ENCODE measurements around the gene GMFB. TPM values are rescaled to one million over a fixed set of nuclear protein-coding genes. Genes with fewer than 3 reads are reported as not detected.

GMFB gene
- total RNA-seq, 1 experiment from 2014 or later: 64.2 TPM

DNA sequence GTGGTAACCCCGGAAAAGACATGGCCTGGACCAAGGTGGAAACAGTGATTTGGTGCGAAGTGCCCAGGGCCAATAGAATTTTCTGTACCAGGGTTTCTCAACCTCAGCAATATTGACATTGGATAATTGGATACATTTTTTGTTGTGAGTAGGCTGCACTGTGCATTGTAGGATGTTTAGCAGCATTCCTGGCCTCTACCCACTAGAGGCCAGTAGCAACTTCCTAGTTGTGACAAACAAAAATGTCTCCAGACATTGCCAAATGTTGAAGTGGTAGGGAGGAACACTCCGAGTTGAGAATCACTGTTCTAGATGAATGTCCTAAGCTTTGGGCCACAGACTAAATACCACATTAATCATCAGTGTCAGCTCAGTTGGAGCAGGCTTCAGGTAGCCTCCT, 14.7 kb upstream of the GMFB start:
- Histone ChIP-seq H3K36me3 (replicated peaks; ENCODE audit: control insufficient read depth, insufficient read depth, low read length) (no peaks in the 10 kb centered on the region), H3K4me3 (ENCODE audit: insufficient read depth, low read depth, low read length) (no peak overlapping the region), H3K27me3 (ENCODE audit: control insufficient read depth, insufficient read depth, low read length) (no peaks in the 10 kb centered on the region)
- no peak for DNase-seq

DNA sequence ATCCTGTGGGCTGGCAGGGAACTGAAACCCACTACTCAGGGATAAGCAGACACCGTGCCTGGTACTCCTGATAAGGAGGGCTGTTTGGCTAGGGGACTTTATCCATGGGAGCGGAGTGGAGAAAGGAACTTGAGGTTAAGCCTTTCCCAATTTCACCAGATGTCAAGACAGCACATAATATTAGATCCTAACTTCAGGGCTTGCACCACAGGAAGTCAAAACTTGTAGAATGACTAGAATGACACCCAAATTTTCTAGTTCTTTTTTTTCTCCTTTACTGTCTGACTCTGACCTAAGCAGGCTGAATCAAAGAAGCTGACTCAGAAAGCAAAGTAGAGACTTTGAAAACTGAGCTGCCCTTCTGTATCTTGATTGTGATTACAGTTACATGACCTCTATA, 13.8 kb upstream of the GMFB start:
- Histone ChIP-seq H3K27me3 (ENCODE audit: control insufficient read depth, insufficient read depth, low read length) (no peaks in the 10 kb centered on the region), H3K36me3 (replicated peaks; ENCODE audit: control insufficient read depth, insufficient read depth, low read length) (no peaks in the 10 kb centered on the region), H3K4me3 (ENCODE audit: insufficient read depth, low read depth, low read length) (no peak overlapping the region)
- no peak for DNase-seq

DNA sequence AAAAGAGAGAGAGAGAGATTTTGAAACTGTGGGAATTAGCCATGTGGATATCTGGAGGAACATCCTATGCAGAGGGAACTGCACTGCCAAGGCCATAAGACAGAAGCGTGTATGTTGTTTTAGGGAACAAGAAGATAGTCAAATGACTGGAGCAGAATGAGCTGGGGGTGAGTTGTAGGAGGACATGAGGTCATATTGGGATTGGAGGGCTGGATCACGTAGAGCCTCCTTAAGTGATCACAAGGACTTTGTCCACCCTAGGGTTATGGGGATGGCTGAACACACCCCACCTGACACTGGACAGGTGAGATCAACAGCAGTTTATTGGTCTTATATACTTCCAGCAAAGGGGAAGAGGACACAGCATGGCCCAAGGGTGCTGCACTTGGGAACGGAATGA, 12.7 kb upstream of the GMFB start:
- H3K4me3 ChIP-seq (ENCODE audit: insufficient read depth, low read depth, low read length): no peak overlapping the region
- no peak for DNase-seq
- H3K27me3 ChIP-seq (ENCODE audit: control insufficient read depth, insufficient read depth, low read length): no peaks in the 10 kb centered on the region
- H3K36me3 ChIP-seq (replicated peaks; ENCODE audit: control insufficient read depth, insufficient read depth, low read length): no peaks in the 10 kb centered on the region

DNA sequence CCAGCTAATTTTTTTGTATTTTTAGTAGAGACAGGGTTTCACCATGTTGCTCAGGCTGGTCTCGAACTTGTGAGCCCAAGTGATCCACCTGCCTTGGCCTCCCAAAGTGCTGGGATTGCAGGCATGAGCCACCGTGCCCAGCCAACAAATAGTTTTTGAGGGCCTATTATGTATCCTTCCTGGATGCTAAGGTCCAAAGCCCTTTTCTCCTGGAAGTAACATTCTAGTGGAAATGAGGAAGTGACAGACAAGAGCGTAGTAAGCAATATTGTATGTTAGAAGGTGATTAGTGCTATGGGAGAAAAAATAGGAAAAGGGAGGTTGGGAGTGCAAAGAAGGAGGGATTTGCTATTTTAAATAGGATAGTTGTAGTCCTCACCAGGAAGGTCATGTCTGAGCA, 12.0 kb upstream of the GMFB start:
- no peak for DNase-seq
- no peaks in the 10 kb centered on the region for H3K36me3 ChIP-seq (replicated peaks; ENCODE audit: control insufficient read depth, insufficient read depth, low read length)
- H3K4me3 ChIP-seq (ENCODE audit: insufficient read depth, low read depth, low read length): no peak overlapping the region

DNA sequence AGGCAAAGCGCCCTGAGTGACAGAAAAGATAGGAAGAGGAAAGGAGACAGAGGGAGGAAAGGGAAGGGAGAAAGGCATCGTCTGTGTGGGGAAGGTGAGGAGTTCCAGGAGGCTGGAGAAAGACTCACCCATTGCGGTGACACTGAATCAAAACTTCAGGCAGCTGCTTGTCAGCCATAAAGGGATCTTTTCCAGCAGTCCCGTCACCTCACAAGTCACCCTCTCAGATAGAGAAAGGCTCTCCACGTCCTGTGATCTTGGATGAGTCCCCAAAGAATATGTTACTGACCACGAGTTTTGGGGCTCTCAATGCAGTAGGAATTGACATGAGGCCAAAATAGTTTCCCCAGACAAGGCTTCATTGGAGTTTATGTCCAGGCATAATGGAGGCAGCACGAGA, 9.8 kb upstream of the GMFB start:
- H3K36me3 ChIP-seq (replicated peaks; ENCODE audit: control insufficient read depth, insufficient read depth, low read length): no peaks in the 10 kb centered on the region
- H3K27me3 ChIP-seq (ENCODE audit: control insufficient read depth, insufficient read depth, low read length): no peaks in the 10 kb centered on the region
- DNase-seq: no peak
- no peak overlapping the region for H3K4me3 ChIP-seq (ENCODE audit: insufficient read depth, low read depth, low read length)

More for the DNA sequence above, 12.0 kb upstream of the GMFB start:
- no peaks in the 10 kb centered on the region for H3K27me3 ChIP-seq (ENCODE audit: control insufficient read depth, insufficient read depth, low read length)

DNA sequence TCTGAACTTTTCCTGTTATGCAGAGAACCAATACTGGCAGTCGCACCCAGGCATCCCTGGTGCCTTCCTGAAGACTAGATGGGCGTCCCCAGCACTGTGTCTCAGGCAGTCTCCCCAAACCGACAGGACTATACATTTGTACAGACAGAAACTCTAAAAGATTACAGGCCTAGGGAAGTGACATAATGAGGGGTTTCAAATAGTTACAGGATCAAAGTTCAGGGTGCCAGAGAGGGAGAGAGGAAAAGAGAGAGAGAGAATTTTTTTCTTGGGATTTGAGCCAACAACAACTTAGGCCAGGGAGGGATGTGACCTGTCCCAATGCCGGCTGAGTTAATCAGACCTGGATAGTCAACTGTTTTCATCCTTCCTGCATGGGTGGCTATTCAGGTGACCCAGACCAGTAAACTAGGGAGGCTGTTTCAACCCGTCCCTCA, 9.3 kb upstream of the GMFB start:
- no peak overlapping the region for H3K4me3 ChIP-seq (ENCODE audit: insufficient read depth, low read depth, low read length)
- H3K36me3 ChIP-seq (replicated peaks; ENCODE audit: control insufficient read depth, insufficient read depth, low read length): no peaks in the 10 kb centered on the region

DNA sequence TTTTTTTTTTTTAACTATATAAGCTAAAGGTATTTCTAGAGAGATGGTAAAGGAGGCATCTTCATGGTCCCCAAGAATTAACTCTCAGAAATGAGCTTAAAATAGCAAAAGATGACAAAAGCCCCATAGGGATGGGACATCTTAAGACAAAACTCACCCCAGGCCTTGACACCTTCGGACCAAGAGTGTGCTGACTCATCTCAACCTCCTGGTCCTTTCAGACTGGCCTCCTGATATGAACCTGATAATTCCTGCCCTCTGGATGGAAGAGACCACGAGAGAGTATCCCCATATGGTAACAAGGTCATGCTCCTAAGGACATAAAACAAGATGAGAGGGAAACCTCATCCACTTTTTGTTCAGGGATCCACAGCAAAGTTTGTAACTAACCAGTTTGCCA, 8.4 kb upstream of the GMFB start:
- no peak overlapping the region for H3K4me3 ChIP-seq (ENCODE audit: insufficient read depth, low read depth, low read length)
- no peaks in the 10 kb centered on the region for H3K27me3 ChIP-seq (ENCODE audit: control insufficient read depth, insufficient read depth, low read length)
- no peaks in the 10 kb centered on the region for H3K36me3 ChIP-seq (replicated peaks; ENCODE audit: control insufficient read depth, insufficient read depth, low read length)
- no peak for DNase-seq

More for the DNA sequence above, 9.3 kb upstream of the GMFB start:
- no peaks in the 10 kb centered on the region for H3K27me3 ChIP-seq (ENCODE audit: control insufficient read depth, insufficient read depth, low read length)
- no peak for DNase-seq

DNA sequence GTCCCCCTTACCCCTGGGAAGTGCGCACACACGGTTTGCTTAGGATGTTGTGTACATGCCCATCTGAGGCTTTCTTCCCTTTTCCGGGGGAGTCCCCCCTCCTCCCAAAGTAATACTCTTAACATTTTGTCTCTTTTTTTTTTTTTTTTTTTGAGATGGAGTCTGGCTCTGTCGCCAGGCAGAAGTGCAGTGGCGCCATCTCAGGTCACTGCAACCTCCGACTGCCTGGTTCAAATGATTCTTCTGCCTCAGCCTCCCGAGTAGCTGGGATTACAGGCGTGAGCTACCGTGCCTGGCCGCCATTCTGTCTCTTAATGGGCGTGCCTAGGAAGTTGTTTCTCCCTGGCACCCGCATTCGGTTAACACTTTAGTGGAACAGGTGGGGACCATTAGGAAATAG, 4.5 kb upstream of the GMFB start:
- no peak for DNase-seq
- no peak overlapping the region for H3K4me3 ChIP-seq (ENCODE audit: insufficient read depth, low read depth, low read length)
- no peaks in the 10 kb centered on the region for H3K36me3 ChIP-seq (replicated peaks; ENCODE audit: control insufficient read depth, insufficient read depth, low read length)
- H3K27me3 ChIP-seq (ENCODE audit: control insufficient read depth, insufficient read depth, low read length): no peaks in the 10 kb centered on the region

DNA sequence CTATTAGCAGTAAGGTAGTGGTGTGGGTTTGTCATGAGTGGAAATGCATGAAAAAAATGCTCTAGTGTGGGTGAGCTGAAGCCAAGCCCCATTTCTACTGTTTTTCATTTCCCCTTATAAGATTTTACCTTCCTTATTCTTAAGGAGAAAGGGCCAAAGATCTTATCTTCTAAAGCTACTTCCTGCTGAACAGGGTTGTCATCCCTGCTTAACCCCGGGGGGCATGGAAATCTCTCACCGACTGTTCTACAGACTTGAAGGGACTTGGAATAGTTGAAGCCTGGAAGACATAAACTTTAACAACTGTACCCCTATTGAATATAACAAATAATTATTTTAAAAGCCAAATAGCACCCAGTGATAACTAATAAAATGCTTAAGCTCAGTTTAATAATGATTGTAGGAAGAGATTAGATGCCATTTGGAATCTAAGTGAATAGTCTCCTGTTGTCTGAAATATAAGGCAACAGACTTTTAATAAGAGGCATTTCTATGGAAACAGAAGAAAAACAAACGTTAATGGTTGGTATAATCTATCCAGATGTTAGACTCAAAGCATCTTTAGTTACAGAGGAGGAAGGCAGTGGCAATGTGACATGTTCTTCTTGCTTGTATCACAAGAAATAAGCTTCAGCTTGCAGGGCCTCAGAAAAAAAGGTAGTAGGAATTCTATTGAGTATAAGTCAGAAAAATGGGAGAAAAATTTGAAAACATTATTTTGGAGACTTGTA, 1.8 kb upstream of the GMFB start:
- no peaks in the 10 kb centered on the region for H3K27me3 ChIP-seq (ENCODE audit: control insufficient read depth, insufficient read depth, low read length)
- DNase-seq: peak; percentile 15
- H3K36me3 ChIP-seq (replicated peaks; ENCODE audit: control insufficient read depth, insufficient read depth, low read length): no peaks in the 10 kb centered on the region
- no peak overlapping the region for H3K4me3 ChIP-seq (ENCODE audit: insufficient read depth, low read depth, low read length)

DNA sequence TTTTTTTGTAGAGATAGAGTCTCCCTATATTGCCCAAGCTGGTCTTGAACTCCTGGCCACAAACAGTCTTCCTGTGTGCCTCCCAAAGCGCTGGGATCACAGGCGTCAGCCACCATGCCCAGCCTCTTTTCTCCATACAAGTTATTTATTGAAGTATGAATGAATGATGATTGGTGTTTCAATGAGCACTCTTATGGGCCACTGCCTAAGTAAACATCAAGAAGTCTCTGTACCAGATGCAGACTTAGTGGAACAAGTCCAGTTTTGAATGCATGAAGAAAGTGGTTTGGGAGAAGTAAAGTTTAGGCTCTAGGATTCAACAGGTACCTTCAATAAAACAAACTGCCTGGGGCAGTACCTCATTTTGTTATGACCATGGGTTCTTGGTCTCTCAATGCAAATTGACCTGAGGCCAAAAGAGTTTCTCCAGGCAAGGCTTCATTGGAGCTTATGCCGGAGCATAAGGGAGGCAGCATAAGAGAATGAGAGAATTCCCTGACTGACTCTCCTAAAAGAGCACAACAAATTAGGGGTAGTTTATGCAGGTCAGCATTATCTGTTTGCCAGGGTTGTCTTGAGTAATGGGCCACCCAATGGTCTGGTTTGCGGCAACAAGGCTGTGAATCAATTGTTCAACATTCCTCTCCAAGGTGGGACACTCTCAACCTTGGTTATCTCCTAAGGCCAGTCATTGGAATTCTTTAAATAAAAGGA, 1.1 kb upstream of the GMFB start:
- Histone ChIP-seq H3K36me3 (replicated peaks; ENCODE audit: control insufficient read depth, insufficient read depth, low read length) (no peaks in the 10 kb centered on the region), H3K4me3 (ENCODE audit: insufficient read depth, low read depth, low read length) (no peak overlapping the region), H3K27me3 (ENCODE audit: control insufficient read depth, insufficient read depth, low read length) (no peaks in the 10 kb centered on the region)
- DNase-seq: no peak

DNA sequence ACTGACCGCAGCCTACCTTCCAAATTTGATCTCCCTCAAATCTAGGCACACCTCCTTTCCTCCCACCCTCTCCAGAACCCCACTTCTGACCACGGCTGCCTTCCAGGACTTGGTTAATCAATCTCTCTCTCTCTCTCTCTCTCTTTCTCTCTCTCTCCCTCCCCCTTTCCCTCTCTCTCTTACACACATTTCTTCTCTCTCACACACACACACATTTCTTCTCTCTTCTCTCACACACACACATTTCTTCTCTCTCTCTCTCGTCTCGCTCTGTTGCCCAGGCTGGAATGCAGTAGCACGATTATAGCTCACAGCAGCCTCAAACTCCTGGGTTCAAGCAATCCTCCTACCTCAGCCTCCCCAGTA, 521 bp upstream of the GMFB start:
- DNase-seq: no peak
- no peaks in the 10 kb centered on the region for H3K27me3 ChIP-seq (ENCODE audit: control insufficient read depth, insufficient read depth, low read length)

DNA sequence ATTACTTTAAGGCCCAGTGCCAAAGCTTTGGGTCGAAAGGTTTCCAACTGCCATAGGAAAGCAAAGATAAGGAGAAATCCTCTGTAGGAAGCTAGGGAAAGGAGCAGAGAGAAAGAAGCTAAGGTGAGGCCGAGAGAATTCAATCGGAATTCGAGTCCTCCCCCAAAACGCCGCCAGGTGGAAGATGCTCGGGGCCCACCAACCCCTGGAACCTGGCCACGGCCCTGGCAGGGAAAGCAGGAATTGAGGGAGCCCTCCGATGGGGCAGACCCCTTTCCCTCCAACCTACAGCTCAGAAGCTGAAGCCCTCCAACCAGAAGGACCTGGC, 498 bp downstream of the GMFB start:
- peak; percentile 83 for DNase-seq
- Histone ChIP-seq H3K36me3 (replicated peaks; ENCODE audit: control insufficient read depth, insufficient read depth, low read length) (no peaks in the 10 kb centered on the region), H3K27me3 (ENCODE audit: control insufficient read depth, insufficient read depth, low read length) (no peaks in the 10 kb centered on the region), H3K4me3 (ENCODE audit: insufficient read depth, low read depth, low read length) (peak overlapping the region; percentile 89)

More for the DNA sequence above, 521 bp upstream of the GMFB start:
- peak overlapping the region; percentile 89 for H3K4me3 ChIP-seq (ENCODE audit: insufficient read depth, low read depth, low read length)
- H3K36me3 ChIP-seq (replicated peaks; ENCODE audit: control insufficient read depth, insufficient read depth, low read length): no peaks in the 10 kb centered on the region

DNA sequence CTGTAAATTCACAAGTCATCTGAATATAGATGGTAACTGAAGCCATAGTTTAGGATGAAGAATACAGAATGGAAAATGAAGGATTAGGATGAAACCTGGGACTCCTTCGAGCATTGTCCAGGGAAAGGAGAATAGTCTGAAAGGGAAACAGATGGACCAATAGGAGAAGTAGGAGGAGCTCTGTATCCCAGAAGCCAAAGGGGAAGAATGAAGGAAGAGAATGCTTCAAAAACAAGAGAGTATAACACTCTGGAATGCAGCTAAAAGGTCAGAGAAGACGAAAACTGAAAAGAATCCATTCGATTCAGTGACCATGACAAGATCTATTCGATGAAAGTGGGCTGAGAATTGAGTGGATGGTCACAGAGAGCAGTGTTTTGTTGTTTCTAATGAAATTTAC, 1.0 kb downstream of the GMFB start:
- DNase-seq: peak; percentile 58
- H3K36me3 ChIP-seq (replicated peaks; ENCODE audit: control insufficient read depth, insufficient read depth, low read length): no peaks in the 10 kb centered on the region; the same call in 1 of the 2 replicates
- H3K27me3 ChIP-seq (ENCODE audit: control insufficient read depth, insufficient read depth, low read length): no peaks in the 10 kb centered on the region
- peak overlapping the region; percentile 89 for H3K4me3 ChIP-seq (ENCODE audit: insufficient read depth, low read depth, low read length)

DNA sequence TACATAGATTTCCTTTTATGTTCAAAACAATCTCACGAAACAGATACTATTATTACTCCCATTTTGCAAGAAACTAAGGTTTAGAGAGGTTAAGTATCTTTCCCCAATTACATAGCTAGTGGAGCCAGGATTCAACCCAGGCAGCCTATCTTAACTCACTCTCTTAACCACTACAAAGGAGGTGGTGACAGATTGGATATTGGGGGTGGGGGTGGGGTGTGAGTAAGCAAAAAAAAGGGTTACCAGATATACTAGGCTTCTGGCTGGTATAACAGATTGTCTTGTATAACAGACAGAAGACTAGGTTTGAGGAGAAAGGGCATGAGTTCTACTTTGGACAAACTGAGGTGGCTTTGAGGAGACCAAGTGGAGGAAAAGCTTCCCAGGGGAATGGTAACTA, 2.1 kb downstream of the GMFB start:
- Histone ChIP-seq H3K27me3 (ENCODE audit: control insufficient read depth, insufficient read depth, low read length) (no peaks in the 10 kb centered on the region), H3K4me3 (ENCODE audit: insufficient read depth, low read depth, low read length) (no peak overlapping the region), H3K36me3 (replicated peaks; ENCODE audit: control insufficient read depth, insufficient read depth, low read length) (no peaks in the 10 kb centered on the region; the same call in 1 of the 2 replicates)
- DNase-seq: peak; percentile 16

DNA sequence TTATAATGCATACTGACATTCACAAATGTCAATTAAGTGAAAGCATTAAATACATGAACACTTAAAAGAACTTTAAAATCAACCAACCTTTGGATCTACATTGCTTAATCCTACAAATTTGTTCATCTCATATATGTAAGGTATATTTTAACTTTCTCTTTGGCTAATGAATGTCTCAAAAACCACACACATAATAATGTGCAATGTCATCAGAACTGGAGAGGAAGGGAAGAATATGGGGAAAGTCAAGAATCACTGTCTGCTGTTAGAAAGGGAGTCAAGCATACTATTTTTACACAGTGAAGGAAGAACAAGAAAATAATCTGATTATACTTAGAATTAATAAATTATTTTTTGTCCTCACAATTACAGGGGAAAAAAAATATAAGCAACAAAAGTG, 4.9 kb downstream of the GMFB start:
- no peaks in the 10 kb centered on the region for H3K27me3 ChIP-seq (ENCODE audit: control insufficient read depth, insufficient read depth, low read length)
- no peak for DNase-seq
- no peak overlapping the region for H3K4me3 ChIP-seq (ENCODE audit: insufficient read depth, low read depth, low read length)
- H3K36me3 ChIP-seq (replicated peaks; ENCODE audit: control insufficient read depth, insufficient read depth, low read length): no peaks in the 10 kb centered on the region; the same call in 1 of the 2 replicates

Measured in H7 (cell line).